Tibial nerve (tissue), 4 donors: ENCODE measurements around the gene GASK1A. TPM values are rescaled to one million over a fixed set of nuclear protein-coding genes. Genes with fewer than 3 reads are reported as not detected.

ENCODE experiments used
- DNase-seq, 2 donors: peaks; one replicate each; pipeline ENCODE4 v3.0.0-alpha.2; 2019; ENCODE audit warnings: low spot score in 2 of 2
- H3K27ac ChIP-seq, 4 donors: fragments of 200-600 bp; sonication (generic) in 3 of 4; one replicate each; pipeline ENCODE4 v1.5.1; 2017 to 2019; ENCODE audit warnings: mild to moderate bottlenecking in 1 of 4
- H3K27me3 ChIP-seq, 2 donors: fragments of 200-600 bp; sonication (generic) in 1 of 2; one replicate each; pipeline versions ENCODE4 v1.5.1 to v1.6.0; 2017 to 2019
- H3K36me3 ChIP-seq, 3 donors: fragments of 200-600 bp; sonication (generic); one replicate each; pipeline ENCODE4 v1.5.1; 2018 to 2019
- H3K4me1 ChIP-seq, 4 donors: fragments of 200-600 bp; sonication (generic) in 3 of 4; one replicate each; pipeline ENCODE4 v1.5.1; 2017 to 2019
- H3K4me3 ChIP-seq, 4 donors: fragments of 200-600 bp; sonication (generic) in 3 of 4; one replicate each; pipeline ENCODE4 v1.5.1; 2017 to 2019; ENCODE audit warnings: mild to moderate bottlenecking in 1 of 4, moderate library complexity in 1 of 4
- H3K9me3 ChIP-seq, 4 donors: fragments of 200-600 bp; sonication (generic) in 3 of 4; one replicate each; pipeline ENCODE4 v1.5.1; 2017 to 2019
- CTCF ChIP-seq, 5 experiments: fragments of 200-600 bp in 3 of 5; fragments of 450-650 bp in 2 of 5; sonication (generic) in 3 of 5; IDR thresholded peaks; one replicate each; pipeline ENCODE4 v1.5.1; 2016 to 2019; ENCODE audit warnings: antibody characterized with exemption in 5 of 5, mild to moderate bottlenecking in 3 of 5, moderate library complexity in 2 of 5
- EP300 ChIP-seq, 2 donors: sonication (generic); formaldehyde crosslinking; IDR thresholded peaks; one replicate each; pipeline ENCODE4 v1.6.1; 2017; ENCODE audit warnings: antibody characterized with exemption in 2 of 2, mild to moderate bottlenecking in 1 of 2
- POLR2A ChIP-seq, 2 donors: fragments of 450-650 bp; IDR thresholded peaks; one replicate each; pipeline ENCODE4 v1.6.1; 2017; ENCODE audit warnings: antibody characterized with exemption in 2 of 2, mild to moderate bottlenecking in 2 of 2, moderate library complexity in 2 of 2
- WGBS, 2 donors: methylation state at CpG; one replicate each; pipeline ENCODE4 v1.1.5; 2018; 5-methylcytosine and 5-hydroxymethylcytosine counted together
- total RNA-seq, 4 donors: library from RNA; depleted of rRNA; stranded (reverse); fragments of >200 nt; gene quantifications; one replicate each; pipeline ENCODE4 v1.1.0, GENCODE V29; 2016

GASK1A gene
- total RNA-seq, 4 donors from 2014 or later, result 43.0 to 70.6 (median 49.5) TPM

- 55 to 71% methylated on average over 7 of the region's 7 CpGs for WGBS, 2 donors
- no peak overlapping the region for H3K4me3 ChIP-seq
- TF ChIP-seq EP300 (IDR thresholded peaks at IDR 0.05) (no peak), CTCF (IDR thresholded peaks at IDR 0.05) (peak in 1 of 5 experiments; percentile 16)
- H3K27ac ChIP-seq, result no peak overlapping the region
- H3K27me3 ChIP-seq, result no peaks in the 10 kb centered on the region
- H3K36me3 ChIP-seq, result no peaks in the 10 kb centered on the region
- peaks cover 0 to 17% (median 0%) of the 10 kb centered on the region in 4 donors for H3K9me3 ChIP-seq
- H3K4me1 ChIP-seq, result peaks cover 0 to 8% (median 0%) of the 10 kb centered on the region in 4 donors
- no peak for DNase-seq
Measured at GRCh38 chr3:43071313-43071893, 92.3 kb downstream of the GASK1A start.

- WGBS, 2 donors, result 89 to 90% methylated on average over 4 of the region's 4 CpGs
- DNase-seq, result no peak
- TF ChIP-seq POLR2A (IDR thresholded peaks at IDR 0.05) (no peak), CTCF (IDR thresholded peaks at IDR 0.05) (no peak), EP300 (IDR thresholded peaks at IDR 0.05) (no peak)
Measured at GRCh38 chr3:43072361-43072760, 93.2 kb downstream of the GASK1A start.

GRCh38 chr3:43073116-43073835 lies 94.2 kb downstream of the GASK1A start:
- 81 to 87% methylated on average over 7 of the region's 7 CpGs for WGBS, 2 donors
- TF ChIP-seq CTCF (IDR thresholded peaks at IDR 0.05) (no peak), EP300 (IDR thresholded peaks at IDR 0.05) (no peak)
- Histone ChIP-seq H3K27ac (no peak overlapping the region), H3K4me3 (no peak overlapping the region), H3K9me3 (peaks cover 0 to 17% (median 0%) of the 10 kb centered on the region in 4 donors), H3K27me3 (no peaks in the 10 kb centered on the region), H3K4me1 (peaks cover 0 to 12% (median 0%) of the 10 kb centered on the region in 4 donors), H3K36me3 (peaks cover 0 to 14% (median 0%) of the 10 kb centered on the region in 3 donors)
- DNase-seq, result no peak

More at GRCh38 chr3:43072361-43072760, 93.2 kb downstream of the GASK1A start:
- peaks cover 0 to 5% (median 0%) of the 10 kb centered on the region in 3 donors for H3K36me3 ChIP-seq
- no peak overlapping the region for H3K4me3 ChIP-seq
- H3K27ac ChIP-seq, result no peak overlapping the region
- H3K4me1 ChIP-seq, result peaks cover 0 to 12% (median 0%) of the 10 kb centered on the region in 4 donors
- H3K27me3 ChIP-seq, result no peaks in the 10 kb centered on the region
- peaks cover 0 to 17% (median 0%) of the 10 kb centered on the region in 4 donors for H3K9me3 ChIP-seq

- Histone ChIP-seq H3K27me3 (no peaks in the 10 kb centered on the region), H3K36me3 (peaks cover 0 to 20% (median 0%) of the 10 kb centered on the region in 3 donors), H3K27ac (peak overlapping the region in 1 of 4 donors; percentile 24), H3K9me3 (peaks cover 0 to 17% (median 0%) of the 10 kb centered on the region in 4 donors), H3K4me1 (peaks cover 0 to 12% (median 0%) of the 10 kb centered on the region in 4 donors), H3K4me3 (no peak overlapping the region)
- DNase-seq, result no peak
- no peak for TF ChIP-seq CTCF (IDR thresholded peaks at IDR 0.05)
- TF ChIP-seq POLR2A (IDR thresholded peaks at IDR 0.05), result no peak
- no peak for TF ChIP-seq EP300 (IDR thresholded peaks at IDR 0.05)
- WGBS, 2 donors, result 75 to 78% methylated on average over 5 of the region's 5 CpGs
Measured at GRCh38 chr3:43073836-43074220, 94.7 kb downstream of the GASK1A start.

- 77 to 78% methylated on average over 4 of the region's 4 CpGs for WGBS, 2 donors
- H3K27ac ChIP-seq, result peak overlapping the region in 1 of 4 donors; percentile 24
- H3K27me3 ChIP-seq, result no peaks in the 10 kb centered on the region
- peaks cover 0 to 17% (median 0%) of the 10 kb centered on the region in 4 donors for H3K9me3 ChIP-seq
- H3K4me1 ChIP-seq, result peaks cover 0 to 12% (median 0%) of the 10 kb centered on the region in 4 donors
- H3K4me3 ChIP-seq, result no peak overlapping the region
- H3K36me3 ChIP-seq, result peaks cover 0 to 26% (median 0%) of the 10 kb centered on the region in 3 donors
- TF ChIP-seq CTCF (IDR thresholded peaks at IDR 0.05), result no peak
- TF ChIP-seq EP300 (IDR thresholded peaks at IDR 0.05), result no peak
- DNase-seq, result no peak
Measured at GRCh38 chr3:43074482-43074881, 95.4 kb downstream of the GASK1A start.
